ENCODE results near the gene MMS19. TPM values are rescaled to one million over a fixed set of nuclear protein-coding genes. Genes with fewer than 3 reads are reported as not detected.
"Not testable (repeated sequence)": the region's sequence is repeated elsewhere in the genome, so short reads cannot be mapped to it uniquely, and the experiment has no call there.

MMS19 gene
- total RNA-seq, 1 donor from 2014 or later = 92.6 TPM

DNA sequence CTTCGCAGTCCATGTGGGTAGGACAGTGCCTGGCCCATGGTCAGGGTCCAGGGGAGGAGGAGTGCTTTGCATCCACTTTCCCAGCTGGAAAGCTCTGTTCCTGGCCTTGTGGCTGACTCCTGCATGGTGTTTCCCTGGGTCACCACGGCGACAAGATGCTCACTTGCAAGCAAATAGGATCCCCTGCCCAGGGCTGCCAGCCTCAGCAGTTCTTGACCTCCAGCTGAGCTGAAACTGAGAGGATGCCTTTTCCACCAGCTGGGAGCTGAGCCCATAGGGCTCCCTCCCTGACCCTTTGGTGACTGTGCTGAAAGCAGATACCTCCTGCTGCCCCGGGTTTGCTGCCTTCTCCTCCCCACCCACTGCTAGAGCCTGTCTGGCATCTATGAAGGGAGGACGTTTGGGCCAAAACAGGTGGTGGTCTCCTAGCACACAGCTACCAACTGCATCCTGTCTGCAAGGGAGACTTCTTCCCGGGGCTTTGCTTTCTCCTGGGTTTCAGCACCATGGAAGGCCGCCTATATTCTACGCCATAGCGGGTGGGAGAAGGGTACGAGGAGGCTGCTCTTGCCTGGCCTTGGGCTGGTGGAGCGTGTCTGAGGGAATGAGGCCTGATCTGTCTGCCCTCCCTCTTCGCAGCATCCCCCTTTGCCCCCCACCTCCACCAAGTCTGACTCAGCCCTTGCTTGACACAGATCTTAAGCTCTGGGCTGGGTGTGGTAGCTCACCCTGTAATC, 34.9 kb upstream of the MMS19 start:
- intact Hi-C loops (cut with DNase I) = no loop called here
- Histone ChIP-seq H3K27ac (peak overlapping the region; percentile 62), H3K36me3 (no peaks in the 10 kb centered on the region), H3K9me3 (no peaks in the 10 kb centered on the region), H3K27me3 (no peaks in the 10 kb centered on the region), H3K4me1 (peaks cover 17% of the 10 kb centered on the region), H3K4me3 (no peak overlapping the region)
- no peak for DNase-seq (ENCODE audit: extremely low spot score in 2 of 2)
- TF ChIP-seq, protein P1, sequence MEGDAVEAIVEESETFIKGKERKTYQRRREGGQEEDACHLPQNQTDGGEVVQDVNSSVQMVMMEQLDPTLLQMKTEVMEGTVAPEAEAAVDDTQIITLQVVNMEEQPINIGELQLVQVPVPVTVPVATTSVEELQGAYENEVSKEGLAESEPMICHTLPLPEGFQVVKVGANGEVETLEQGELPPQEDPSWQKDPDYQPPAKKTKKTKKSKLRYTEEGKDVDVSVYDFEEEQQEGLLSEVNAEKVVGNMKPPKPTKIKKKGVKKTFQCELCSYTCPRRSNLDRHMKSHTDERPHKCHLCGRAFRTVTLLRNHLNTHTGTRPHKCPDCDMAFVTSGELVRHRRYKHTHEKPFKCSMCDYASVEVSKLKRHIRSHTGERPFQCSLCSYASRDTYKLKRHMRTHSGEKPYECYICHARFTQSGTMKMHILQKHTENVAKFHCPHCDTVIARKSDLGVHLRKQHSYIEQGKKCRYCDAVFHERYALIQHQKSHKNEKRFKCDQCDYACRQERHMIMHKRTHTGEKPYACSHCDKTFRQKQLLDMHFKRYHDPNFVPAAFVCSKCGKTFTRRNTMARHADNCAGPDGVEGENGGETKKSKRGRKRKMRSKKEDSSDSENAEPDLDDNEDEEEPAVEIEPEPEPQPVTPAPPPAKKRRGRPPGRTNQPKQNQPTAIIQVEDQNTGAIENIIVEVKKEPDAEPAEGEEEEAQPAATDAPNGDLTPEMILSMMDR (IDR thresholded peaks at IDR 0.05) = no peak
- no peak for TF ChIP-seq POLR2A (IDR thresholded peaks at IDR 0.05)
- TF ChIP-seq POLR2AphosphoS5 (IDR thresholded peaks at IDR 0.05; ENCODE audit: insufficient read depth in 1 of 2, low read depth in 1 of 2) = no peak

DNA sequence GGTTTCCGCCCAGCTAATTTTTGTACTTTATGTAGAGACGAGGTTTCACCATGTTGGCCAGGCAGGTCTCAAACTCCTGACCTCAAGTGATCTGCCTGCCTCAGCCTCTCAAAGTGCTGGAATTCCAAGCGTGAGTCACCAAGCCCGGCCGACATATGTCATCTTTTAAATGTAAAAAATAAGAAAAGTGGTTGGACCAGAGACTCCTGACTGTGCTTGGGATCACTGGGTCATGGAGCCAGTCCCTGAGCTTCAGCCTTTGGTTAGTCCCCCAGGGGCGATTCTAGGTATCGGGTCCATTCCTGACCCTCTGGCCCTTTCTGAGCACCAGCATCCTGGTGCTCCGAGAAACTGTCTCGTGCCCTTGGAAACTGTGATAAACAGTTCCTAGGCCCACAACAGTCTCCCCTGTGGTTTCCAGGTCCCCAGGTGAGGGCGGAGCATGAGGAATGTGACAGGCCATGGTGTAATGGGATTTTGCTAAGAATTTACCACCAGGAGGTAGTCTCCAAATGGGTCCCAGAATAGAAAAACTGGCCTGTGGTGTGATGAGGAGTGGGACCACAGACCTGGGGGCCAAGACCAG, 33.3 kb upstream of the MMS19 start:
- H3K36me3 ChIP-seq = no peaks in the 10 kb centered on the region
- TF ChIP-seq POLR2AphosphoS5 (IDR thresholded peaks at IDR 0.05; ENCODE audit: insufficient read depth in 1 of 2, low read depth in 1 of 2) = no peak
- TF ChIP-seq POLR2A (IDR thresholded peaks at IDR 0.05) = no peak
- TF ChIP-seq, protein P1 (IDR thresholded peaks at IDR 0.05) = no peak
- H3K27me3 ChIP-seq = no peaks in the 10 kb centered on the region
- H3K4me1 ChIP-seq = peaks cover 17% of the 10 kb centered on the region
- no peak overlapping the region for H3K27ac ChIP-seq
- intact Hi-C loops (cut with DNase I) = no loop called here
- no peak overlapping the region for H3K4me3 ChIP-seq
- no peak for DNase-seq (ENCODE audit: extremely low spot score in 2 of 2)
- no peaks in the 10 kb centered on the region for H3K9me3 ChIP-seq

DNA sequence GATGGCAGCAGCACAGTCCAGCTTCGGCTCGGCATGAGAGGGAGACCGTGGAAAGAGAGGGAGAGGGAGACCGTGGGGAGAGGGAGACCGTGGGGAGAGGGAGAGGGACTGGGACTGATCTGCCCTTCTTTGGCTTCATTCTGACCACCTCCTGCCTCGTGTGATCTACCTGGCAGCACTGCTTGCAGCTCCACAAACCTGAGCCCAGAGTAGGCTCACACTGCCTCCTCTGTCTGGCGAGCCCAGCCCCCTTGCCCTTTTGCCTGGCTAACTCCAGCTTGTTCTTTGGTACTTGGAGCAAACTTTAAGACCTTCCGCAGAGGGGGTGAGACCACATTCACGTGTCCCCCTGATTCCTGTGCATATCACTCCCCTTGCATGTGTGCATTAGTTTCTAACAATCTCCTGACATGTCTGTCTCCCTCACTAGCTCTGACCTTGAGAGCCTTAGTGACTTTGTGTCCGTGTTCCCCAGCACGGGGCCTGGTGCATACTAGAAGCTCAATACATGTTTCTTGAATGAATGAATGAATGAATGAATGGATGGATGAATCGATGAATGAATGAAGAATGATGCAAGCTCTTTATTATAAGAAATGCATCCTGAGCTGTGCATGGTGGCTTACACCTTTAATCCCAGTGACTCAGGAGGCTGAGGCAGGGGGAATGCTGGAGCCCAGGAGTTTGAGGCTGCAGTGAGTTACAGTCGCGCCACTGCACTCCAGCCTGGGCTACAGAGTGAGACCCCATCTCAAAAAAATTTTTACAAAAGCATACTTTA, 31.7 kb upstream of the MMS19 start:
- Histone ChIP-seq H3K4me3 (no peak overlapping the region), H3K27me3 (no peaks in the 10 kb centered on the region), H3K4me1 (peaks cover 23% of the 10 kb centered on the region), H3K9me3 (no peaks in the 10 kb centered on the region), H3K36me3 (no peaks in the 10 kb centered on the region), H3K27ac (no peak overlapping the region)
- TF ChIP-seq, protein P1 (IDR thresholded peaks at IDR 0.05) = no peak
- TF ChIP-seq POLR2A (IDR thresholded peaks at IDR 0.05) = no peak
- intact Hi-C loops (cut with DNase I) = no loop called here
- no peak for DNase-seq (ENCODE audit: extremely low spot score in 2 of 2)

DNA sequence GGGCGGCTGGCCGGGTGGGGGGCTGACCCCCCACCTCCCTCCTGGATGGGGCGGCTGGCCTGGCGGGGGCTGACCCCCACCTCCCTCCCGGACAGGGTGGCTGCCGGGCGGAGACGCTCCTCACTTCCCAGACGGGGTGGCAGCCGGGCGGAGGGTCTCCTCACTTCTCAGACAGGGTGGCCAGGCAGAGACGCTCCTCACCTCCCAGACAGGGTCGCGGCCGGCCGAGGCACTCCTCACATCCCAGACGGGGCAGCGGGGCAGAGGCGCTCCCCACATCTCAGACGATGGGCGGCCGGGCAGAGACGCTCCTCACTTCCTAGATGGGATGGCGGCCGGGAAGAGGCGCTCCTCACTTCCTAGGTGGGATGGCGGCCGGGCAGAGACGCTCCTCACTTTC, 30.7 kb upstream of the MMS19 start:
- H3K4me3 ChIP-seq; H3K27me3 ChIP-seq; H3K36me3 ChIP-seq; intact Hi-C loops (cut with DNase I); DNase-seq (ENCODE audit: extremely low spot score in 2 of 2); H3K27ac ChIP-seq; H3K9me3 ChIP-seq: not testable (repeated sequence)
- H3K4me1 ChIP-seq = peaks cover 24% of the 10 kb centered on the region

DNA sequence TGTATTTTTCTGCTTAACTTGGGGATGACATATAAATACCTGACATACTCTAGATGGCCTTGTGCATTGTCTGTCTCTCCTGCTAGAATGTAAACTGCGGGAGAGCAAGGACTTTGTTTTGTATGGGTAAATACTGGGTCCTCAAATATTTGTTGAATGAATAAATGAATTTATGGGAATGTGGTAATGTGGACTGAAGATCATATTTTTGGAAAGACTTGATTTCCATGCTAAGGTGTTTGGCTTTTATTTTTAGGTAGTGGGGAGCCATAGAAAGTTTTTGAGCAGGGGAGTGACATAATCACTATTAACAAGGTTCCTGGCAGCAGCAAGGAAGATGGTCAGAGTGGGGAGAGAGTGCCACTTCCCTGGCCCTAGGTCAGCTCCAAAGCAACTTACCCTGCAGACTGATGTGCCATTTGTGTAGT, 27.5 kb upstream of the MMS19 start:
- no peak overlapping the region for H3K27ac ChIP-seq
- no peaks in the 10 kb centered on the region for H3K27me3 ChIP-seq
- H3K9me3 ChIP-seq = no peaks in the 10 kb centered on the region
- TF ChIP-seq, protein P1 (IDR thresholded peaks at IDR 0.05) = no peak
- TF ChIP-seq POLR2A (IDR thresholded peaks at IDR 0.05) = no peak
- no peak for TF ChIP-seq POLR2AphosphoS5 (IDR thresholded peaks at IDR 0.05; ENCODE audit: insufficient read depth in 1 of 2, low read depth in 1 of 2)
- H3K4me3 ChIP-seq = no peak overlapping the region
- no peaks in the 10 kb centered on the region for H3K36me3 ChIP-seq
- intact Hi-C loops (cut with DNase I) = no loop called here
- H3K4me1 ChIP-seq = peaks cover 26% of the 10 kb centered on the region
- no peak for DNase-seq (ENCODE audit: extremely low spot score in 2 of 2)

Measured in vagina (tissue), 2 donors.